ENCODE measurements around the gene LRCH1. TPM values are rescaled to one million over a fixed set of nuclear protein-coding genes. Genes with fewer than 3 reads are reported as not detected.

Gene LRCH1
- total and polyA plus RNA-seq, 4 donors: 2.6 to 6.6 (median 3.4) TPM

DNA sequence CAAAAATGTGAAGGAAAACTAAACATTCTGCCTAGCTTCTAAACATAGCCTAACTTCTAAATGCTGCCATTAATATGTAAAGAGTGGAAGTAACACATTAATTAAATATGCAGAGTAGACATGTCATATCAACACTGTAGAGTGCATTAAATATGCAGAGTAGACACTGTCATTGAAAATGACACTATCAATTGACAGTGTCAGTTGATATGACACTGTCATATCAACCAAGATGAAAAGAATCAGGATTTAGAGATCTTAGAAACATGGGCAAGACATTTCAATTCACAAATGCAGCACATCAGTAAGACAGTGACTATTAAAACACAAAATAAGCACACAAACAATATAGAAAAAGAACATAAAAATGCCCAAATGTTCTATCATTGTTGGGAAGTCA, 218.7 kb downstream of the LRCH1 start:
- no peaks in the 10 kb centered on the region for H3K9me3 ChIP-seq (ENCODE audit: control insufficient read depth in 4 of 4, low read length in 3 of 4)
- H3K36me3 ChIP-seq (ENCODE audit: control insufficient read depth in 4 of 4, insufficient read depth in 3 of 4, low read depth in 1 of 4, low read length in 3 of 4): peaks cover 6 to 48% (median 42%) of the 10 kb centered on the region in 4 donors
- no peak overlapping the region for H3K4me3 ChIP-seq (ENCODE audit: low read depth in 1 of 3, low read length in 3 of 3)
- TF ChIP-seq, protein P1, sequence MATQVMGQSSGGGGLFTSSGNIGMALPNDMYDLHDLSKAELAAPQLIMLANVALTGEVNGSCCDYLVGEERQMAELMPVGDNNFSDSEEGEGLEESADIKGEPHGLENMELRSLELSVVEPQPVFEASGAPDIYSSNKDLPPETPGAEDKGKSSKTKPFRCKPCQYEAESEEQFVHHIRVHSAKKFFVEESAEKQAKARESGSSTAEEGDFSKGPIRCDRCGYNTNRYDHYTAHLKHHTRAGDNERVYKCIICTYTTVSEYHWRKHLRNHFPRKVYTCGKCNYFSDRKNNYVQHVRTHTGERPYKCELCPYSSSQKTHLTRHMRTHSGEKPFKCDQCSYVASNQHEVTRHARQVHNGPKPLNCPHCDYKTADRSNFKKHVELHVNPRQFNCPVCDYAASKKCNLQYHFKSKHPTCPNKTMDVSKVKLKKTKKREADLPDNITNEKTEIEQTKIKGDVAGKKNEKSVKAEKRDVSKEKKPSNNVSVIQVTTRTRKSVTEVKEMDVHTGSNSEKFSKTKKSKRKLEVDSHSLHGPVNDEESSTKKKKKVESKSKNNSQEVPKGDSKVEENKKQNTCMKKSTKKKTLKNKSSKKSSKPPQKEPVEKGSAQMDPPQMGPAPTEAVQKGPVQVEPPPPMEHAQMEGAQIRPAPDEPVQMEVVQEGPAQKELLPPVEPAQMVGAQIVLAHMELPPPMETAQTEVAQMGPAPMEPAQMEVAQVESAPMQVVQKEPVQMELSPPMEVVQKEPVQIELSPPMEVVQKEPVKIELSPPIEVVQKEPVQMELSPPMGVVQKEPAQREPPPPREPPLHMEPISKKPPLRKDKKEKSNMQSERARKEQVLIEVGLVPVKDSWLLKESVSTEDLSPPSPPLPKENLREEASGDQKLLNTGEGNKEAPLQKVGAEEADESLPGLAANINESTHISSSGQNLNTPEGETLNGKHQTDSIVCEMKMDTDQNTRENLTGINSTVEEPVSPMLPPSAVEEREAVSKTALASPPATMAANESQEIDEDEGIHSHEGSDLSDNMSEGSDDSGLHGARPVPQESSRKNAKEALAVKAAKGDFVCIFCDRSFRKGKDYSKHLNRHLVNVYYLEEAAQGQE (IDR thresholded peaks at IDR 0.05): no peak
- TF ChIP-seq EGR1 (IDR thresholded peaks at IDR 0.05; ENCODE audit: low read depth in 2 of 2) (no peak), TAF1 (conservative IDR thresholded peaks at IDR 0.05) (no peak), GABPA (IDR thresholded peaks at IDR 0.05 in 1 of 2, conservative IDR thresholded peaks at IDR 0.05 in 1 of 2) (no peak), HNF4A (conservative IDR thresholded peaks at IDR 0.05) (no peak), YY1 (IDR thresholded peaks at IDR 0.05) (no peak), NR2F2 (IDR thresholded peaks at IDR 0.05) (no peak), FOXA1 (IDR thresholded peaks at IDR 0.05) (no peak), SP1 (IDR thresholded peaks at IDR 0.05) (no peak), RAD21 (IDR thresholded peaks at IDR 0.05) (no peak), RXRA (IDR thresholded peaks at IDR 0.05) (no peak)
- H3K9ac ChIP-seq (ENCODE audit: low read depth in 1 of 2, low read length in 2 of 2): no peak overlapping the region
- no peak for DNase-seq (ENCODE audit: low spot score)
- H3K27ac ChIP-seq (ENCODE audit: low read depth in 1 of 2, low read length in 2 of 2): no peak overlapping the region
- H3K4me1 ChIP-seq (ENCODE audit: control insufficient read depth in 4 of 4, insufficient read depth in 4 of 4, low read length in 3 of 4): no peaks in the 10 kb centered on the region
- no peaks in the 10 kb centered on the region for H3K27me3 ChIP-seq (ENCODE audit: control insufficient read depth in 4 of 4, insufficient read depth in 4 of 4, low read length in 3 of 4)

GRCh38 chr13:46773541-46773940, 220.6 kb downstream of the LRCH1 start:
- Histone ChIP-seq H3K9ac (ENCODE audit: low read depth in 1 of 2, low read length in 2 of 2) (no peak overlapping the region), H3K27ac (ENCODE audit: low read depth in 1 of 2, low read length in 2 of 2) (no peak overlapping the region), H3K4me3 (ENCODE audit: low read depth in 1 of 3, low read length in 3 of 3) (no peak overlapping the region), H3K27me3 (ENCODE audit: control insufficient read depth in 4 of 4, insufficient read depth in 4 of 4, low read length in 3 of 4) (no peaks in the 10 kb centered on the region), H3K36me3 (ENCODE audit: control insufficient read depth in 4 of 4, insufficient read depth in 3 of 4, low read depth in 1 of 4, low read length in 3 of 4) (peaks cover 8 to 59% (median 50%) of the 10 kb centered on the region in 4 donors), H3K9me3 (ENCODE audit: control insufficient read depth in 4 of 4, low read length in 3 of 4) (no peaks in the 10 kb centered on the region), H3K4me1 (ENCODE audit: control insufficient read depth in 4 of 4, insufficient read depth in 4 of 4, low read length in 3 of 4) (no peaks in the 10 kb centered on the region)
- TF ChIP-seq ZBTB33 (IDR thresholded peaks at IDR 0.05) (no peak), GABPA (IDR thresholded peaks at IDR 0.05 in 1 of 2, conservative IDR thresholded peaks at IDR 0.05 in 1 of 2) (no peak), YY1 (IDR thresholded peaks at IDR 0.05) (no peak), TAF1 (conservative IDR thresholded peaks at IDR 0.05) (no peak), RAD21 (IDR thresholded peaks at IDR 0.05) (no peak), SP1 (IDR thresholded peaks at IDR 0.05) (no peak), EGR1 (IDR thresholded peaks at IDR 0.05; ENCODE audit: low read depth in 2 of 2) (no peak), NR2F2 (IDR thresholded peaks at IDR 0.05) (no peak), HNF4A (conservative IDR thresholded peaks at IDR 0.05) (no peak), JUND (IDR thresholded peaks at IDR 0.05) (no peak), RXRA (IDR thresholded peaks at IDR 0.05) (no peak), HNF4G (IDR thresholded peaks at IDR 0.05) (no peak), FOXA1 (IDR thresholded peaks at IDR 0.05) (no peak), FOXA2 (IDR thresholded peaks at IDR 0.05) (no peak)
- TF ChIP-seq, protein P2, sequence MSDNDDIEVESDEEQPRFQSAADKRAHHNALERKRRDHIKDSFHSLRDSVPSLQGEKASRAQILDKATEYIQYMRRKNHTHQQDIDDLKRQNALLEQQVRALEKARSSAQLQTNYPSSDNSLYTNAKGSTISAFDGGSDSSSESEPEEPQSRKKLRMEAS (IDR thresholded peaks at IDR 0.05): no peak
- TF ChIP-seq, protein P3, sequence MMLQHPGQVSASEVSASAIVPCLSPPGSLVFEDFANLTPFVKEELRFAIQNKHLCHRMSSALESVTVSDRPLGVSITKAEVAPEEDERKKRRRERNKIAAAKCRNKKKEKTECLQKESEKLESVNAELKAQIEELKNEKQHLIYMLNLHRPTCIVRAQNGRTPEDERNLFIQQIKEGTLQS (IDR thresholded peaks at IDR 0.05): no peak
- TF ChIP-seq, protein P4, sequence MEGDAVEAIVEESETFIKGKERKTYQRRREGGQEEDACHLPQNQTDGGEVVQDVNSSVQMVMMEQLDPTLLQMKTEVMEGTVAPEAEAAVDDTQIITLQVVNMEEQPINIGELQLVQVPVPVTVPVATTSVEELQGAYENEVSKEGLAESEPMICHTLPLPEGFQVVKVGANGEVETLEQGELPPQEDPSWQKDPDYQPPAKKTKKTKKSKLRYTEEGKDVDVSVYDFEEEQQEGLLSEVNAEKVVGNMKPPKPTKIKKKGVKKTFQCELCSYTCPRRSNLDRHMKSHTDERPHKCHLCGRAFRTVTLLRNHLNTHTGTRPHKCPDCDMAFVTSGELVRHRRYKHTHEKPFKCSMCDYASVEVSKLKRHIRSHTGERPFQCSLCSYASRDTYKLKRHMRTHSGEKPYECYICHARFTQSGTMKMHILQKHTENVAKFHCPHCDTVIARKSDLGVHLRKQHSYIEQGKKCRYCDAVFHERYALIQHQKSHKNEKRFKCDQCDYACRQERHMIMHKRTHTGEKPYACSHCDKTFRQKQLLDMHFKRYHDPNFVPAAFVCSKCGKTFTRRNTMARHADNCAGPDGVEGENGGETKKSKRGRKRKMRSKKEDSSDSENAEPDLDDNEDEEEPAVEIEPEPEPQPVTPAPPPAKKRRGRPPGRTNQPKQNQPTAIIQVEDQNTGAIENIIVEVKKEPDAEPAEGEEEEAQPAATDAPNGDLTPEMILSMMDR (IDR thresholded peaks at IDR 0.05; ENCODE audit: low read depth, low read length, missing input control): no peak
- TF ChIP-seq, protein P1 (IDR thresholded peaks at IDR 0.05): no peak
- DNase-seq (ENCODE audit: low spot score): no peak
- 87% methylated on average over 2 of the region's 2 CpGs for WGBS
